ENCODE measurements around the gene KLHDC1. TPM values are rescaled to one million over a fixed set of nuclear protein-coding genes. Genes with fewer than 3 reads are reported as not detected.

KLHDC1 gene
- total RNA-seq, 1 experiment from 2014 or later, result 0.98 TPM

- TF ChIP-seq SIN3A (IDR thresholded peaks at IDR 0.05; ENCODE audit: low read depth), result no peak
- TF ChIP-seq, protein P1, sequence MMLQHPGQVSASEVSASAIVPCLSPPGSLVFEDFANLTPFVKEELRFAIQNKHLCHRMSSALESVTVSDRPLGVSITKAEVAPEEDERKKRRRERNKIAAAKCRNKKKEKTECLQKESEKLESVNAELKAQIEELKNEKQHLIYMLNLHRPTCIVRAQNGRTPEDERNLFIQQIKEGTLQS (IDR thresholded peaks at IDR 0.05), result no peak
- no peak for TF ChIP-seq ELF1 (IDR thresholded peaks at IDR 0.05; ENCODE audit: borderline replicate concordance, low read depth)
- TF ChIP-seq, protein P2, sequence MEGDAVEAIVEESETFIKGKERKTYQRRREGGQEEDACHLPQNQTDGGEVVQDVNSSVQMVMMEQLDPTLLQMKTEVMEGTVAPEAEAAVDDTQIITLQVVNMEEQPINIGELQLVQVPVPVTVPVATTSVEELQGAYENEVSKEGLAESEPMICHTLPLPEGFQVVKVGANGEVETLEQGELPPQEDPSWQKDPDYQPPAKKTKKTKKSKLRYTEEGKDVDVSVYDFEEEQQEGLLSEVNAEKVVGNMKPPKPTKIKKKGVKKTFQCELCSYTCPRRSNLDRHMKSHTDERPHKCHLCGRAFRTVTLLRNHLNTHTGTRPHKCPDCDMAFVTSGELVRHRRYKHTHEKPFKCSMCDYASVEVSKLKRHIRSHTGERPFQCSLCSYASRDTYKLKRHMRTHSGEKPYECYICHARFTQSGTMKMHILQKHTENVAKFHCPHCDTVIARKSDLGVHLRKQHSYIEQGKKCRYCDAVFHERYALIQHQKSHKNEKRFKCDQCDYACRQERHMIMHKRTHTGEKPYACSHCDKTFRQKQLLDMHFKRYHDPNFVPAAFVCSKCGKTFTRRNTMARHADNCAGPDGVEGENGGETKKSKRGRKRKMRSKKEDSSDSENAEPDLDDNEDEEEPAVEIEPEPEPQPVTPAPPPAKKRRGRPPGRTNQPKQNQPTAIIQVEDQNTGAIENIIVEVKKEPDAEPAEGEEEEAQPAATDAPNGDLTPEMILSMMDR (IDR thresholded peaks at IDR 0.05 in 2 of 3, conservative IDR thresholded peaks at IDR 0.05 in 1 of 3; ENCODE audit: borderline replicate concordance in 1 of 3, insufficient read depth in 1 of 3, low read depth in 2 of 3, low read length in 2 of 3), result no peak
- no peak for TF ChIP-seq POLR2A (IDR thresholded peaks at IDR 0.05; ENCODE audit: borderline replicate concordance, extremely low read depth, insufficient read depth, insufficient read length)
- TF ChIP-seq SP1 (IDR thresholded peaks at IDR 0.05; ENCODE audit: low read depth), result no peak
- no peak for TF ChIP-seq ZNF274 (IDR thresholded peaks at IDR 0.05; ENCODE audit: low read depth, low read length)
- TF ChIP-seq FOSL1 (IDR thresholded peaks at IDR 0.05; ENCODE audit: low read depth), result no peak
- no peak for TF ChIP-seq EZH2phosphoT487 (IDR thresholded peaks at IDR 0.05; ENCODE audit: borderline replicate concordance)
- no peak for TF ChIP-seq REST (IDR thresholded peaks at IDR 0.05; ENCODE audit: low read depth)
- TF ChIP-seq JUND (IDR thresholded peaks at IDR 0.05), result no peak
- no peak for TF ChIP-seq TCF7L2 (IDR thresholded peaks at IDR 0.05; ENCODE audit: borderline replicate concordance, extremely low read depth, insufficient read depth, insufficient read length)
- no peak for TF ChIP-seq YY1 (IDR thresholded peaks at IDR 0.05; ENCODE audit: extremely low read depth, insufficient replicate concordance, low read depth, low read length)
- TF ChIP-seq EGR1 (IDR thresholded peaks at IDR 0.05; ENCODE audit: low read depth), result no peak
- TF ChIP-seq, protein P3, sequence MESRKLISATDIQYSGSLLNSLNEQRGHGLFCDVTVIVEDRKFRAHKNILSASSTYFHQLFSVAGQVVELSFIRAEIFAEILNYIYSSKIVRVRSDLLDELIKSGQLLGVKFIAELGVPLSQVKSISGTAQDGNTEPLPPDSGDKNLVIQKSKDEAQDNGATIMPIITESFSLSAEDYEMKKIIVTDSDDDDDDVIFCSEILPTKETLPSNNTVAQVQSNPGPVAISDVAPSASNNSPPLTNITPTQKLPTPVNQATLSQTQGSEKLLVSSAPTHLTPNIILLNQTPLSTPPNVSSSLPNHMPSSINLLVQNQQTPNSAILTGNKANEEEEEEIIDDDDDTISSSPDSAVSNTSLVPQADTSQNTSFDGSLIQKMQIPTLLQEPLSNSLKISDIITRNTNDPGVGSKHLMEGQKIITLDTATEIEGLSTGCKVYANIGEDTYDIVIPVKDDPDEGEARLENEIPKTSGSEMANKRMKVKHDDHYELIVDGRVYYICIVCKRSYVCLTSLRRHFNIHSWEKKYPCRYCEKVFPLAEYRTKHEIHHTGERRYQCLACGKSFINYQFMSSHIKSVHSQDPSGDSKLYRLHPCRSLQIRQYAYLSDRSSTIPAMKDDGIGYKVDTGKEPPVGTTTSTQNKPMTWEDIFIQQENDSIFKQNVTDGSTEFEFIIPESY (IDR thresholded peaks at IDR 0.05; ENCODE audit: extremely low read depth, insufficient replicate concordance, low read length), result no peak
- no peak for TF ChIP-seq ZFX (IDR thresholded peaks at IDR 0.05)
- TF ChIP-seq EZH2 (IDR thresholded peaks at IDR 0.05), result no peak
- TF ChIP-seq SRF (IDR thresholded peaks at IDR 0.05; ENCODE audit: low read depth), result no peak
- Histone ChIP-seq H4K20me1 (ENCODE audit: insufficient read depth) (no peaks in the 10 kb centered on the region), H3K4me1 (ENCODE audit: control insufficient read depth in 1 of 2, insufficient read depth in 2 of 2, low read length in 2 of 2) (peaks cover 13 to 32% of the 10 kb centered on the region in 2 experiments), H3K27me3 (ENCODE audit: insufficient read depth, low read length) (no peaks in the 10 kb centered on the region), H2AFZ (ENCODE audit: low read depth, low read length, poor library complexity, severe bottlenecking) (no peak overlapping the region), H3K9me2 (ENCODE audit: insufficient read depth) (no peaks in the 10 kb centered on the region), H3K4me2 (ENCODE audit: low read length) (peak overlapping the region; percentile 97), H3K27ac (ENCODE audit: low read depth, low read length) (no peak overlapping the region), H3K9ac (ENCODE audit: low read length) (peak overlapping the region; percentile 96), H3K36me3 (ENCODE audit: control insufficient read depth in 1 of 2, insufficient read depth in 2 of 2, low read length in 2 of 2) (0 out of 4 replicates have a peak, but pooled peaks cover 0 to 3% of the 10 kb centered on the region in 2 experiments), H3K9me3 (ENCODE audit: control insufficient read depth in 1 of 2, insufficient read depth in 1 of 2, low read depth in 1 of 2, low read length in 2 of 2) (no peaks in the 10 kb centered on the region), H3K79me2 (ENCODE audit: insufficient read depth, low read length) (peaks cover 17% of the 10 kb centered on the region; the same call in 1 of the 2 replicates), H3K4me3 (replicated peaks in 1 of 2; ENCODE audit: low read depth in 1 of 2, low read length in 2 of 2) (peak overlapping the region; percentile 74 to 99)
- ChIA-PET CTCF (interaction anchor here (1.5 kb wide), 1 partner anchor 135 kb away, joined by 5 read pairs; the partner anchor contains the start of gene DNAAF2), POLR2A (interaction anchor here (0.9 kb wide), 1 partner anchor 10 kb away, joined by 3 read pairs; no protein-coding TSS in a partner anchor), RAD21 (ENCODE audit: low non-redundant PET in 1 of 2, low total read pairs in 2 of 2, uncharacterized antibody in 2 of 2, unreplicated experiment in 2 of 2) (interaction anchor here in 1 of 2 experiments (0.7 kb wide), 1 partner anchor 134 kb away, joined by 3 read pairs; no protein-coding TSS in a partner anchor)
- BruUV-seq (replicated peaks), result no TSS peak
- DNase-seq (ENCODE audit: low read depth, low spot score) (no peak), ATAC-seq (no peak)
- intact Hi-C loops (cut with micrococcal nuclease), result loop anchor here (5.0 kb wide), 1 partner anchor 82 kb away; the partner anchor contains the start of gene POLE2
These were observed 76.8 kb downstream of the KLHDC1 start for GRCh38 chr14:49769581-49770211.

All from HCT116 (cell line).